Stimulated activated naive CD4-positive, alpha-beta T cell (primary cell): ENCODE measurements around the gene CNKSR2.

ENCODE experiments used
- DNase-seq, 6 experiments: peaks; one replicate each; lab custom pipeline; 2025; lab: John Stamatoyannopoulos, UW

Gene CNKSR2

GRCh38 chrX:21374163-21374993 lies at the start of gene CNKSR2:
TSS of gene CNKSR2 (plus strand) at chrX:21374418. CDS start at chrX:21374898, 480 bp downstream.
- peak; percentile 55 to 76 (median 68) for DNase-seq

GRCh38 chrX:21354725-21355124 lies 19.5 kb upstream of the CNKSR2 start:
- DNase-seq, result no peak

- no peak for DNase-seq
Observed at GRCh38 chrX:21355831-21356230, 18.4 kb upstream of the CNKSR2 start.

- no peak for DNase-seq
Observed at GRCh38 chrX:21369613-21370012, 4.6 kb upstream of the CNKSR2 start.

- peak in 1 of 6 experiments; percentile 8 for DNase-seq
Observed at GRCh38 chrX:21373001-21373400, 1.2 kb upstream of the CNKSR2 start.

GRCh38 chrX:21373637-21374162 lies 518 bp upstream of the CNKSR2 start:
- DNase-seq, result peak in 3 of 6 experiments; percentile 11 to 44 (median 40)

- DNase-seq, result peak in 2 of 6 experiments; percentile 3 to 4
Observed at GRCh38 chrX:21374994-21375707, 933 bp downstream of the CNKSR2 start.

GRCh38 chrX:21375708-21376009 lies 1.4 kb downstream of the CNKSR2 start:
- peak in 1 of 6 experiments; percentile 2 for DNase-seq

- no peak for DNase-seq
Observed at GRCh38 chrX:21376636-21377035, 2.4 kb downstream of the CNKSR2 start.

- no peak for DNase-seq
Observed at GRCh38 chrX:21379991-21380390, 5.8 kb downstream of the CNKSR2 start.

GRCh38 chrX:21382715-21383114 lies 8.5 kb downstream of the CNKSR2 start:
- no peak for DNase-seq

- DNase-seq, result no peak
Observed at GRCh38 chrX:21383546-21383945, 9.3 kb downstream of the CNKSR2 start.

GRCh38 chrX:21384178-21384577 lies 10.0 kb downstream of the CNKSR2 start:
- no peak for DNase-seq

GRCh38 chrX:21394792-21395191 lies 20.6 kb downstream of the CNKSR2 start:
- no peak for DNase-seq

- no peak for DNase-seq
Observed at GRCh38 chrX:21398426-21398825, 24.2 kb downstream of the CNKSR2 start.

GRCh38 chrX:21400408-21401121 lies 26.3 kb downstream of the CNKSR2 start:
- DNase-seq, result no peak

GRCh38 chrX:21408307-21408706 lies 34.1 kb downstream of the CNKSR2 start:
- no peak for DNase-seq

- DNase-seq, result no peak
Observed at GRCh38 chrX:21408788-21409187, 34.6 kb downstream of the CNKSR2 start.

GRCh38 chrX:21412029-21412428 lies 37.8 kb downstream of the CNKSR2 start:
- no peak for DNase-seq

GRCh38 chrX:21412883-21413282 lies 38.7 kb downstream of the CNKSR2 start:
- no peak for DNase-seq

GRCh38 chrX:21427086-21427485 lies 52.9 kb downstream of the CNKSR2 start:
- DNase-seq, result no peak

- DNase-seq, result no peak
Observed at GRCh38 chrX:21437036-21437435, 62.8 kb downstream of the CNKSR2 start.
